D721Med (cell line): Measurements from ENCODE around the gene GRK4.
"Not testable (repeated sequence)": the region's sequence is repeated elsewhere in the genome, so short reads cannot be mapped to it uniquely, and the experiment has no call there.

Experiments
- DNase-seq: peaks from one replicate; pipeline ENCODE4 v3.0.0; 2011; ENCODE audit warnings: low spot score; ENCODE audit not compliant: insufficient read length
- FAIRE-seq: peaks from 2 replicates; lab custom pipeline; 2011; peaks lifted over from hg19 to GRCh38; lab: Jason Lieb, UNC
- CTCF ChIP-seq: IDR thresholded peaks from 2 replicates; pipeline ENCODE4 v1.5.1; 2012; ENCODE audit warnings: mild to moderate bottlenecking, control low read depth; ENCODE audit not compliant: insufficient read depth; ENCODE audit errors: missing control alignments

Gene GRK4

GRCh38 chr4:2977211-2978088 is 14.1 kb downstream of the GRK4 start:
- no peak for TF ChIP-seq CTCF
- DNase-seq, result no peak
- FAIRE-seq, result no peak

- no peak for TF ChIP-seq CTCF
- no peak for FAIRE-seq
- no peak for DNase-seq
These were observed 18.0 kb downstream of the GRK4 start for GRCh38 chr4:2981256-2981819.

- FAIRE-seq (no peak), DNase-seq (no peak)
- TF ChIP-seq CTCF, result no peak
These were observed 18.6 kb downstream of the GRK4 start for GRCh38 chr4:2982012-2982411.

GRCh38 chr4:2983715-2984114 is 20.3 kb downstream of the GRK4 start:
- DNase-seq, FAIRE-seq: not testable (repeated sequence)

GRCh38 chr4:2991243-2991642 is 27.9 kb downstream of the GRK4 start:
- FAIRE-seq, result no peak
- no peak for DNase-seq
- no peak for TF ChIP-seq CTCF

GRCh38 chr4:2994917-2995316 is 31.5 kb downstream of the GRK4 start:
- no peak for DNase-seq

GRCh38 chr4:2995546-2996265 is 32.3 kb downstream of the GRK4 start:
- no peak for FAIRE-seq
- no peak for TF ChIP-seq CTCF
- DNase-seq, result no peak

More at GRCh38 chr4:2994917-2995316, 31.5 kb downstream of the GRK4 start:
- FAIRE-seq, result no peak
- TF ChIP-seq CTCF, result no peak
